ENCODE results near the gene CYP4A22. TPM values are rescaled to one million over a fixed set of nuclear protein-coding genes. Genes with fewer than 3 reads are reported as not detected.

Gene CYP4A22
- polyA plus RNA-seq, 2 of the 4 experiments (the other 2 are of a cell fraction), result not detected

DNA sequence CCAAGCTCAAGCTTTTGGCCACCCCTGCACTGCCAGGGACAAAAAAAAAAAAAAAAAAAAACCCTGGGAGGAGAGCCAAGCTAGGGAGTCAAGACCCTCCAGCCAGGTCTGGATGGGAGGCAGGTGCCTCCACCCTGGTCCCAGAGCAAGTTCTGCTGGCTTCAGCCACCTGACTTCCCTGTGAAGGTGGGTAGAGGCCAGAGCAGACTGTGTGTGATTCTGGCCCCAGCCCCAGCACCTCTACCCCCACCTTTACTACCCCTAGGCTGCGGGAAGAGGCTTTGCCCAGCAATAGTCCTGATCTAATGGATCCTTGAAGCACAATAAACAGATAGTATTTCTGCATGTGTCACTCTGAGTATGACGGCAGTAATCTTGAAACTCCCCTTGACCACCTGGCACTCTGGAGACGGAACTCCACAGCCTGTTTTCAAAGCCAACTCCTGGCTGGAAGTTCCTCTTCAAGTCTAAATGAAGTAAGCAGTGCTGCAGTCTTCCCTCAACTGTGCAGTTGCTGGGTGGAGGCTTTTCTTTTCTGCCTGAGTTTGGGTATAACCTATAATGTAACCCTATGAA, 42.8 kb downstream of the CYP4A22 start:
- peak overlapping the region; percentile 46; the same call in 2 of the 3 replicates for H3K4me3 ChIP-seq
- TF ChIP-seq EP300 (IDR thresholded peaks at IDR 0.05) (no peak), PHF8 (IDR thresholded peaks at IDR 0.05; ENCODE audit: borderline replicate concordance, low read depth) (no peak), RCOR1 (IDR thresholded peaks at IDR 0.05; ENCODE audit: low read depth, low read length) (no peak)
- H3K4me1 ChIP-seq, result peaks cover 36% of the 10 kb centered on the region
- POLR2A ChIA-PET, result interaction anchor here (1.3 to 1.4 kb wide), 5 partner anchors 10 to 244 kb away, joined by 4 to 8 read pairs (median 6); partner anchors contain the start of genes CMPK1, PDZK1IP1 and STIL
- FAIRE-seq (no peak), DNase-seq (ENCODE audit: low read depth in 1 of 2, low spot score in 1 of 2) (no peak), ATAC-seq (no peak)
- CTCF ChIA-PET, result interaction anchor here (0.5 to 9.1 kb wide), 17 partner anchors 12 to 550 kb away, joined by 3 to 142 read pairs (median 6); partner anchors contain the start of gene PDZK1IP1
- peak overlapping the region; percentile 98 for H3K4me2 ChIP-seq
- whole genome bisulfite sequencing (ENCODE audit: missing lambda C conversion rate), result 71% methylated on average over 2 of the region's 3 CpGs
- H3K9me3 ChIP-seq, result no peaks in the 10 kb centered on the region
- peak overlapping the region; percentile 81 to 90 for H3K27ac ChIP-seq

- DNase-seq (ENCODE audit: low read depth in 1 of 2, low spot score in 1 of 2) (no peak), FAIRE-seq (no peak)
- CTCF ChIA-PET, result interaction anchor here (4.2 to 9.1 kb wide), 2 partner anchors 11 to 82 kb away, joined by 69 to 142 read pairs; partner anchors contain the start of gene PDZK1IP1
Measured at GRCh38 chr1:47180603-47181094, 43.4 kb downstream of the CYP4A22 start.

GRCh38 chr1:47181095-47181954, 44.1 kb downstream of the CYP4A22 start:
- ChIA-PET CTCF (interaction anchor here (0.8 to 9.1 kb wide), 3 partner anchors 11 to 82 kb away, joined by 3 to 142 read pairs (median 69); partner anchors contain the start of gene PDZK1IP1), POLR2A (no interaction called here)
- H3K27ac ChIP-seq, result peak overlapping the region; percentile 57 to 90
- no peaks in the 10 kb centered on the region for H3K9me3 ChIP-seq
- WGBS (ENCODE audit: missing lambda C conversion rate), result 76% methylated on average over 11 of the region's 18 CpGs
- ATAC-seq (no peak), DNase-seq (ENCODE audit: low read depth in 1 of 2, low spot score in 1 of 2) (no peak), FAIRE-seq (no peak)
- peaks cover 36% of the 10 kb centered on the region for H3K4me1 ChIP-seq
- H3K4me3 ChIP-seq, result no peak overlapping the region
- no peak for TF ChIP-seq POLR2AphosphoS2 (conservative IDR thresholded peaks at IDR 0.05; ENCODE audit: low read length)
- TF ChIP-seq SMC3 (IDR thresholded peaks at IDR 0.05), result no peak
- no peak for TF ChIP-seq EHF (CRISPR knock-in tag; IDR thresholded peaks at IDR 0.05)
- TF ChIP-seq NFE2L2 (conservative IDR thresholded peaks at IDR 0.05; ENCODE audit: low read length), result no peak
- TF ChIP-seq ZFP36 (IDR thresholded peaks at IDR 0.05; ENCODE audit: borderline replicate concordance, partially characterized antibody), result no peak
- no peak for TF ChIP-seq PBX3 (IDR thresholded peaks at IDR 0.05)
- TF ChIP-seq BHLHE40 (IDR thresholded peaks at IDR 0.05; ENCODE audit: low read depth, low read length), result no peak
- TF ChIP-seq HEYL (CRISPR knock-in tag; IDR thresholded peaks at IDR 0.05), result no peak
- no peak for TF ChIP-seq CHD4 (IDR thresholded peaks at IDR 0.05; ENCODE audit: borderline replicate concordance)
- TF ChIP-seq CHD2 (IDR thresholded peaks at IDR 0.05; ENCODE audit: low read length, partially characterized antibody), result no peak
- TF ChIP-seq RAD21 (conservative IDR thresholded peaks at IDR 0.05 in 1 of 2, IDR thresholded peaks at IDR 0.05 in 1 of 2), result no peak
- no peak for TF ChIP-seq RCOR1 (IDR thresholded peaks at IDR 0.05; ENCODE audit: low read depth, low read length)
- H3K4me2 ChIP-seq, result peak overlapping the region; percentile 50

More at GRCh38 chr1:47180603-47181094, 43.4 kb downstream of the CYP4A22 start:
- Histone ChIP-seq H3K27ac (peak overlapping the region; percentile 40 to 90; a peak in 4 of 6 replicates), H3K4me2 (peak overlapping the region; percentile 98), H3K4me1 (peaks cover 36% of the 10 kb centered on the region), H3K4me3 (no peak overlapping the region), H3K9me3 (no peaks in the 10 kb centered on the region)
- ATAC-seq, result no peak
- TF ChIP-seq SREBF2 (IDR thresholded peaks at IDR 0.05), result no peak
- TF ChIP-seq TP53 (CRISPR knock-in tag; IDR thresholded peaks at IDR 0.05), result no peak
- no peak for TF ChIP-seq HOXB13 (CRISPR knock-in tag; IDR thresholded peaks at IDR 0.05; ENCODE audit: low read depth)
- TF ChIP-seq ATOH8 (CRISPR knock-in tag; IDR thresholded peaks at IDR 0.05; ENCODE audit: low read depth), result no peak
- no peak for TF ChIP-seq EHMT2 (IDR thresholded peaks at IDR 0.05; ENCODE audit: low read depth)
- no peak for TF ChIP-seq BHLHE40 (IDR thresholded peaks at IDR 0.05; ENCODE audit: low read depth, low read length)
- TF ChIP-seq FOSB (CRISPR knock-in tag; IDR thresholded peaks at IDR 0.05), result no peak
- no peak for TF ChIP-seq MAZ (IDR thresholded peaks at IDR 0.05; ENCODE audit: borderline replicate concordance, low read depth, low read length)
- no peak for TF ChIP-seq HDAC2 (IDR thresholded peaks at IDR 0.05)
- no peak for TF ChIP-seq FOXS1 (CRISPR knock-in tag; IDR thresholded peaks at IDR 0.05)
- TF ChIP-seq FOSL2 (IDR thresholded peaks at IDR 0.05), result no peak
- no peak for TF ChIP-seq FOSL2 (CRISPR knock-in tag; IDR thresholded peaks at IDR 0.05)
- no peak for TF ChIP-seq HOXA7 (CRISPR knock-in tag; IDR thresholded peaks at IDR 0.05)
- no peak for TF ChIP-seq POLR2AphosphoS2 (conservative IDR thresholded peaks at IDR 0.05; ENCODE audit: low read length)
- TF ChIP-seq HEYL (CRISPR knock-in tag; IDR thresholded peaks at IDR 0.05), result no peak
- no peak for TF ChIP-seq ESRRA (IDR thresholded peaks at IDR 0.05; ENCODE audit: borderline replicate concordance, low read length)
- WGBS (ENCODE audit: missing lambda C conversion rate), result 71% methylated on average over 3 of the region's 3 CpGs
- POLR2A ChIA-PET, result no interaction called here

Data from A549 (cell line).